Breast epithelium (tissue), 3 donors: ENCODE results near the gene MAP4.

Experiments
- POLR2A ChIP-seq: fragments of 450-650 bp; IDR thresholded peaks from one replicate; pipeline ENCODE4 v1.6.1; 2016; ENCODE audit warnings: antibody characterized with exemption, mild to moderate bottlenecking, moderate library complexity
- TF ChIP-seq, protein P1 (sequence below), 3 donors: fragments of 450-650 bp; IDR thresholded peaks; one replicate each; pipeline ENCODE4 v1.5.1; 2016 to 2017; ENCODE audit warnings: antibody characterized with exemption in 3 of 3, mild to moderate bottlenecking in 3 of 3, moderate library complexity in 3 of 3

- TF ChIP-seq POLR2A, result no peak
- TF ChIP-seq, protein P1, sequence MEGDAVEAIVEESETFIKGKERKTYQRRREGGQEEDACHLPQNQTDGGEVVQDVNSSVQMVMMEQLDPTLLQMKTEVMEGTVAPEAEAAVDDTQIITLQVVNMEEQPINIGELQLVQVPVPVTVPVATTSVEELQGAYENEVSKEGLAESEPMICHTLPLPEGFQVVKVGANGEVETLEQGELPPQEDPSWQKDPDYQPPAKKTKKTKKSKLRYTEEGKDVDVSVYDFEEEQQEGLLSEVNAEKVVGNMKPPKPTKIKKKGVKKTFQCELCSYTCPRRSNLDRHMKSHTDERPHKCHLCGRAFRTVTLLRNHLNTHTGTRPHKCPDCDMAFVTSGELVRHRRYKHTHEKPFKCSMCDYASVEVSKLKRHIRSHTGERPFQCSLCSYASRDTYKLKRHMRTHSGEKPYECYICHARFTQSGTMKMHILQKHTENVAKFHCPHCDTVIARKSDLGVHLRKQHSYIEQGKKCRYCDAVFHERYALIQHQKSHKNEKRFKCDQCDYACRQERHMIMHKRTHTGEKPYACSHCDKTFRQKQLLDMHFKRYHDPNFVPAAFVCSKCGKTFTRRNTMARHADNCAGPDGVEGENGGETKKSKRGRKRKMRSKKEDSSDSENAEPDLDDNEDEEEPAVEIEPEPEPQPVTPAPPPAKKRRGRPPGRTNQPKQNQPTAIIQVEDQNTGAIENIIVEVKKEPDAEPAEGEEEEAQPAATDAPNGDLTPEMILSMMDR (IDR thresholded peaks at IDR 0.05), result no peak
Measured at GRCh38 chr3:47950453-47951169, 65.6 kb downstream of the MAP4 start.
